ENCODE measurements around the gene SLC24A3.

- TF ChIP-seq CTCF (IDR thresholded peaks at IDR 0.05; ENCODE audit: low read depth, low read length), result no peak
- TF ChIP-seq MAX (IDR thresholded peaks at IDR 0.05; ENCODE audit: low read depth, low read length), result no peak
Measured at GRCh38 chr20:19349879-19350278, 137.4 kb downstream of the SLC24A3 start.

All from NB4 (cell line).